KMS-11 (cell line): ENCODE results near the gene CD69.

Source experiments
- H2AFZ ChIP-seq: fragments of 200-600 bp; sonication (generic); 2 replicates; pipeline ENCODE4 v1.6.1; 2016; ENCODE audit warnings: antibody characterized with exemption, mixed run types, low read depth
- H3K27ac ChIP-seq: fragments of 200-600 bp; sonication (generic); 2 replicates; pipeline ENCODE4 v1.6.1; 2016; ENCODE audit warnings: mild to moderate bottlenecking, mixed run types
- H3K27me3 ChIP-seq: fragments of 200-600 bp; sonication (generic); 2 replicates; pipeline ENCODE4 v1.6.1; 2017; ENCODE audit warnings: mild to moderate bottlenecking, low read depth, mixed run types, moderate library complexity; ENCODE audit not compliant: insufficient read depth
- H3K36me3 ChIP-seq: fragments of 200-600 bp; sonication (generic); 2 replicates; pipeline ENCODE4 v1.6.1; 2017; ENCODE audit warnings: mild to moderate bottlenecking, mixed run types; ENCODE audit not compliant: insufficient read depth
- H3K4me1 ChIP-seq: fragments of 200-600 bp; sonication (generic); 2 replicates; pipeline ENCODE4 v1.6.1; 2016; ENCODE audit warnings: mild to moderate bottlenecking, low read depth, mixed run types; ENCODE audit not compliant: poor library complexity, severe bottlenecking
- H3K4me2 ChIP-seq: fragments of 200-600 bp; sonication (generic); 2 replicates; pipeline ENCODE4 v1.7.0; 2016; ENCODE audit warnings: mild to moderate bottlenecking, mixed run types
- H3K4me3 ChIP-seq: fragments of 200-600 bp; sonication (generic); IDR thresholded peaks from 2 replicates; pipeline ENCODE4 v1.6.1; 2017; ENCODE audit warnings: low read depth, low read length, mixed read lengths; ENCODE audit not compliant: insufficient read depth
- H3K79me2 ChIP-seq: fragments of 200-600 bp; sonication (generic); 2 replicates; pipeline ENCODE4 v1.6.1; 2016; ENCODE audit warnings: low read depth, mixed run types; ENCODE audit not compliant: insufficient read depth
- H3K9ac ChIP-seq: fragments of 200-600 bp; sonication (generic); 2 replicates; pipeline ENCODE4 v1.6.1; 2016; ENCODE audit warnings: mild to moderate bottlenecking, mixed run types
- H4K20me1 ChIP-seq: fragments of 200-600 bp; sonication (generic); 2 replicates; pipeline ENCODE4 v1.6.1; 2016; ENCODE audit warnings: mild to moderate bottlenecking, mixed run types; ENCODE audit not compliant: insufficient read depth
- CTCF ChIP-seq: fragments of 200-600 bp; sonication (generic); conservative IDR thresholded peaks from 2 replicates; pipeline ENCODE4 v1.6.1; 2017; ENCODE audit warnings: low read depth, mild to moderate bottlenecking, antibody characterized with exemption, low read length, moderate library complexity, mixed read lengths

Gene CD69

GRCh38 chr12:9758119-9758518, 2.6 kb downstream of the CD69 start:
- no peaks in the 10 kb centered on the region for H3K36me3 ChIP-seq
- no peaks in the 10 kb centered on the region for H3K79me2 ChIP-seq
- no peaks in the 10 kb centered on the region for H3K27me3 ChIP-seq
- no peak for TF ChIP-seq CTCF
- no peak overlapping the region for H2AFZ ChIP-seq
- no peak overlapping the region for H3K9ac ChIP-seq
- no peak overlapping the region for H3K27ac ChIP-seq
- no peak overlapping the region for H3K4me3 ChIP-seq
- H3K4me1 ChIP-seq = no peaks in the 10 kb centered on the region
- H3K4me2 ChIP-seq = no peak overlapping the region
- H4K20me1 ChIP-seq = no peaks in the 10 kb centered on the region

- Histone ChIP-seq H3K9ac (no peak overlapping the region), H3K4me1 (no peaks in the 10 kb centered on the region), H2AFZ (no peak overlapping the region), H3K27ac (no peak overlapping the region), H3K27me3 (no peaks in the 10 kb centered on the region), H3K4me2 (no peak overlapping the region), H3K79me2 (no peaks in the 10 kb centered on the region), H3K36me3 (no peaks in the 10 kb centered on the region), H4K20me1 (no peaks in the 10 kb centered on the region), H3K4me3 (no peak overlapping the region)
- no peak for TF ChIP-seq CTCF
Measured at GRCh38 chr12:9757433-9758025, 3.2 kb downstream of the CD69 start.

GRCh38 chr12:9756706-9757105, 4.0 kb downstream of the CD69 start:
- no peak overlapping the region for H3K4me2 ChIP-seq
- no peak overlapping the region for H3K4me3 ChIP-seq
- H3K36me3 ChIP-seq = no peaks in the 10 kb centered on the region
- H3K27me3 ChIP-seq = no peaks in the 10 kb centered on the region
- H3K27ac ChIP-seq = no peak overlapping the region
- no peak overlapping the region for H3K9ac ChIP-seq
- peaks cover under 1% of the 10 kb centered on the region for H3K4me1 ChIP-seq
- no peaks in the 10 kb centered on the region for H3K79me2 ChIP-seq
- TF ChIP-seq CTCF = no peak
- no peak overlapping the region for H2AFZ ChIP-seq
- H4K20me1 ChIP-seq = no peaks in the 10 kb centered on the region

- no peak for TF ChIP-seq CTCF
- Histone ChIP-seq H3K36me3 (no peaks in the 10 kb centered on the region), H3K9ac (no peak overlapping the region), H3K4me1 (peaks cover 4% of the 10 kb centered on the region), H3K4me2 (no peak overlapping the region), H3K4me3 (no peak overlapping the region), H3K27ac (no peak overlapping the region), H3K79me2 (no peaks in the 10 kb centered on the region), H2AFZ (no peak overlapping the region), H4K20me1 (no peaks in the 10 kb centered on the region), H3K27me3 (no peaks in the 10 kb centered on the region)
Measured at GRCh38 chr12:9756170-9756569, 4.5 kb downstream of the CD69 start.
